PC-3 (cell line): ENCODE data around the gene C17orf58. TPM values are rescaled to one million over a fixed set of nuclear protein-coding genes. Genes with fewer than 3 reads are reported as not detected.
"Not testable (repeated sequence)": the region's sequence is repeated elsewhere in the genome, so short reads cannot be mapped to it uniquely, and the experiment has no call there.

Source experiments
- ATAC-seq: fragments of 200-7000 bp; cut with Tn5 transposase; 2 replicates; pipeline ENCODE4 v1.9.1; 2020; ENCODE audit warnings: mild to moderate bottlenecking, moderate library complexity
- BruUV-seq: library from RNA; stranded (reverse); fragments of 400-500 nt; replicated peaks from 2 replicates; lab custom pipeline; 2021; lab: Mats Ljungman, UMichigan
- CTCF ChIA-PET: fragments of 300-600 bp; sonication (Branson Sonifier 250); formaldehyde crosslinking; loops from one replicate; lab custom pipeline; 2022; ENCODE audit warnings: antibody characterized with exemption; lab: Charles Lee
- POLR2A ChIA-PET: fragments of 300-600 bp; sonication (Branson Sonifier 250); formaldehyde crosslinking; loops from one replicate; lab custom pipeline; 2022; ENCODE audit warnings: antibody characterized with exemption; ENCODE audit not compliant: unreplicated experiment; lab: Charles Lee
- DNase-seq: peaks from one replicate; pipeline ENCODE4 v3.0.0-alpha.2; 2015
- H2AFZ ChIP-seq: fragments of 300-600 bp; sonication (generic); 2 replicates; pipeline ENCODE4 v1.6.0; 2016; ENCODE audit warnings: antibody characterized with exemption, low read length
- H3F3A ChIP-seq: fragments of 300-600 bp; sonication (generic); one replicate; pipeline ENCODE4 v1.6.0; 2017; ENCODE audit warnings: antibody characterized with exemption, low read length, control low read depth, mild to moderate bottlenecking; ENCODE audit not compliant: unreplicated experiment
- H3K27ac ChIP-seq: fragments of 300-600 bp; sonication (generic); 2 replicates; pipeline ENCODE4 v1.5.1; 2016; ENCODE audit warnings: mild to moderate bottlenecking, low read length
- H3K27me3 ChIP-seq: fragments of 300-600 bp; sonication (generic); 2 replicates; pipeline ENCODE4 v1.6.1; 2016; ENCODE audit warnings: low read length, mixed read lengths
- H3K36me3 ChIP-seq: fragments of 300-600 bp; sonication (generic); 2 replicates; pipeline ENCODE4 v1.6.1; 2016; ENCODE audit warnings: low read depth, mixed run types, low read length, mixed read lengths
- H3K4me1 ChIP-seq: fragments of 300-600 bp; sonication (generic); 2 replicates; pipeline ENCODE4 v1.5.1; 2016; ENCODE audit warnings: low read length; ENCODE audit not compliant: insufficient read depth
- H3K4me2 ChIP-seq: fragments of 300-600 bp; sonication (generic); 2 replicates; pipeline ENCODE4 v1.6.0; 2016; ENCODE audit warnings: low read length
- H3K4me3 ChIP-seq: fragments of 300-600 bp; sonication (generic); 2 replicates; pipeline ENCODE4 v1.5.1; 2016; ENCODE audit warnings: mild to moderate bottlenecking, low read length, mixed read lengths
- H3K79me2 ChIP-seq: fragments of 300-600 bp; sonication (generic); 2 replicates; pipeline ENCODE4 v1.6.1; 2017; ENCODE audit warnings: low read length, mixed read lengths
- H3K9ac ChIP-seq: fragments of 300-600 bp; sonication (generic); 2 replicates; pipeline ENCODE4 v1.6.0; 2016; ENCODE audit warnings: mild to moderate bottlenecking, low read length
- H3K9me2 ChIP-seq: fragments of 300-600 bp; sonication (generic); replicated peaks from 2 replicates; pipeline ENCODE4 v1.6.1; 2016; ENCODE audit warnings: mixed run types, low read length, mixed read lengths
- H3K9me3 ChIP-seq: fragments of 300-600 bp; sonication (generic); 2 replicates; pipeline ENCODE4 v1.6.1; 2016; ENCODE audit warnings: low read length, mixed read lengths
- H4K20me1 ChIP-seq: fragments of 300-600 bp; sonication (generic); 2 replicates; pipeline ENCODE4 v1.6.1; 2016; ENCODE audit warnings: low read length, mixed read lengths
- EZH2 ChIP-seq: fragments of 300-600 bp; sonication (generic); IDR thresholded peaks from one replicate; pipeline ENCODE4 v1.6.1; 2017; ENCODE audit warnings: antibody characterized with exemption, mild to moderate bottlenecking, low read length; ENCODE audit not compliant: unreplicated experiment
- EZH2phosphoT487 ChIP-seq: fragments of 300-600 bp; sonication (generic); IDR thresholded peaks from 2 replicates; pipeline ENCODE4 v1.6.1; 2018; ENCODE audit warnings: mild to moderate bottlenecking, antibody characterized with exemption, low read length, borderline replicate concordance
- intact Hi-C: fragments of 100-400 bp; cut with micrococcal nuclease; formaldehyde crosslinking; loops from 2 replicates; pipeline ENCODE4 v1.9.0; 2023
- total RNA-seq: library from RNA; depleted of rRNA; stranded (reverse); fragments of >200 nt; gene quantifications from 2 replicates; pipeline ENCODE4 v1.2.3, GENCODE V29; 2014
- TF ChIP-seq, protein P1 (sequence below): fragments of 300-600 bp; sonication (generic); conservative IDR thresholded peaks from 2 replicates; pipeline ENCODE4 v1.5.1; 2017; ENCODE audit warnings: antibody characterized with exemption, low read depth, mild to moderate bottlenecking, low read length

Gene C17orf58
- total RNA-seq, 1 experiment from 2014 or later: 25.3 TPM

GRCh38 chr17:68020409-68020756 lies 24.1 kb upstream of the C17orf58 start:
- ChIA-PET CTCF (interaction anchor here (0.6 to 1.0 kb wide), 2 partner anchors 9 to 1447 kb away, joined by 3 to 5 read pairs; no protein-coding TSS in a partner anchor), POLR2A (interaction anchor here (0.6 to 1.2 kb wide), 2 partner anchors 15 to 25 kb away, joined by 4 to 6 read pairs; partner anchors contain the start of gene KPNA2)
- Histone ChIP-seq H2AFZ (peak overlapping the region; percentile 94), H3K27me3 (no peaks in the 10 kb centered on the region), H3K4me1 (peaks cover 5% of the 10 kb centered on the region), H3K36me3 (no peaks in the 10 kb centered on the region), H3K9me2 (no peaks in the 10 kb centered on the region), H3K79me2 (no peaks in the 10 kb centered on the region), H3F3A (no peaks in the 10 kb centered on the region), H4K20me1 (no peaks in the 10 kb centered on the region), H3K4me2 (peak overlapping the region; percentile 89), H3K9me3 (no peaks in the 10 kb centered on the region), H3K27ac (peak overlapping the region; percentile 44), H3K9ac (peak overlapping the region; percentile 81), H3K4me3 (peak overlapping the region; percentile 68)
- TF ChIP-seq EZH2: no peak
- no peak for TF ChIP-seq EZH2phosphoT487
- TF ChIP-seq, protein P1, sequence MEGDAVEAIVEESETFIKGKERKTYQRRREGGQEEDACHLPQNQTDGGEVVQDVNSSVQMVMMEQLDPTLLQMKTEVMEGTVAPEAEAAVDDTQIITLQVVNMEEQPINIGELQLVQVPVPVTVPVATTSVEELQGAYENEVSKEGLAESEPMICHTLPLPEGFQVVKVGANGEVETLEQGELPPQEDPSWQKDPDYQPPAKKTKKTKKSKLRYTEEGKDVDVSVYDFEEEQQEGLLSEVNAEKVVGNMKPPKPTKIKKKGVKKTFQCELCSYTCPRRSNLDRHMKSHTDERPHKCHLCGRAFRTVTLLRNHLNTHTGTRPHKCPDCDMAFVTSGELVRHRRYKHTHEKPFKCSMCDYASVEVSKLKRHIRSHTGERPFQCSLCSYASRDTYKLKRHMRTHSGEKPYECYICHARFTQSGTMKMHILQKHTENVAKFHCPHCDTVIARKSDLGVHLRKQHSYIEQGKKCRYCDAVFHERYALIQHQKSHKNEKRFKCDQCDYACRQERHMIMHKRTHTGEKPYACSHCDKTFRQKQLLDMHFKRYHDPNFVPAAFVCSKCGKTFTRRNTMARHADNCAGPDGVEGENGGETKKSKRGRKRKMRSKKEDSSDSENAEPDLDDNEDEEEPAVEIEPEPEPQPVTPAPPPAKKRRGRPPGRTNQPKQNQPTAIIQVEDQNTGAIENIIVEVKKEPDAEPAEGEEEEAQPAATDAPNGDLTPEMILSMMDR: no peak
- BruUV-seq: TSS peak; percentile 89
- intact Hi-C loops: loop anchor here (1.0 kb wide), 1 partner anchor 15 kb away; the partner anchor contains the start of gene KPNA2
- DNase-seq (no peak), ATAC-seq (no peak; the same call in 1 of the 2 replicates)

DNA sequence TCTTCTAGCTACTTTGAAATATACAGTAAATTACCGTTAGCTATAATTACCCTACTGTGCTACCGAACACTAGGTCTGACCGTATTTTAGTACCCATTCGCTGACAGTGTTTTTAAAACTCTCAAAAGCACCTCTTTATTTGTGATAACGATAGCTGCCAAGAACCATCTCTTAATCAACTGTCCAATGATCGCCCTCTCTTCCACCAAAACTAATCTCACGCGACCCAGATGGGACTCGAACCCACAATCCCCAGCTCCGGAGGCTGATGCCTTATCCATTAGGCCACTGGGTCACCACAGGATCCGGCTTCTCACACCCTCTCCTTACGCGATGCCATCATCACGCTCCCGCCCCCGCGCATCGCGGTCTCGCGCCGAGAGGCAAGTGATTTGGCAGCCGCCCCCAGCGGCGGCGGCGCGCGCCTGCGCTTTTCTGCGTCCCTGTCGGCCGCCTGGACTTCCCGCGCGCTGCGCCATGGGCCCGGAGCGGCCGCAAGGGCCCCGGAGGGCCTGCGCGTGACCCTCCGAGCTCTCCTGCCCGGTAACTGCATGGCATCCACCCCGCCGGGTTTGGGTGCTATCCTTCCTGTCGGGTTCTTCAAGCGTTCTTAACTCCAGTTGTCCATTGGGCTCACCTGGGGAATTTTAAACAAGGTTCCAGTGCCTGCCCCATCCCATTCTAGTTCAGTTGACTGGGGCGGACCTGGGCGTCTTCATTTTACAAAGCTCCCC lies 23.6 kb upstream of the C17orf58 start:
- Histone ChIP-seq H3K79me2 (no peaks in the 10 kb centered on the region), H2AFZ (peak overlapping the region; percentile 94), H3F3A (no peaks in the 10 kb centered on the region), H3K9ac (peak overlapping the region; percentile 81), H3K4me3 (peak overlapping the region; percentile 68), H3K4me1 (peaks cover 5% of the 10 kb centered on the region), H4K20me1 (no peaks in the 10 kb centered on the region), H3K27ac (peak overlapping the region; percentile 44), H3K27me3 (no peaks in the 10 kb centered on the region), H3K9me2 (no peaks in the 10 kb centered on the region), H3K9me3 (no peaks in the 10 kb centered on the region), H3K4me2 (peak overlapping the region; percentile 89), H3K36me3 (no peaks in the 10 kb centered on the region)
- ChIA-PET CTCF (interaction anchor here (0.6 to 1.0 kb wide), 3 partner anchors 9 to 1448 kb away, joined by 3 to 5 read pairs (median 5); no protein-coding TSS in a partner anchor), POLR2A (interaction anchor here (0.6 to 1.2 kb wide), 3 partner anchors 13 to 25 kb away, joined by 3 to 6 read pairs (median 4); partner anchors contain the start of gene KPNA2)
- TSS peak; percentile 100 for BruUV-seq
- DNase-seq: peak; percentile 99
- TF ChIP-seq, protein P1: no peak; the same call in 1 of the 2 replicates
- TF ChIP-seq EZH2phosphoT487: no peak
- TF ChIP-seq EZH2: no peak
- peak; percentile 91 for ATAC-seq
- intact Hi-C loops: loop anchor here (1.0 kb wide), 2 partner anchors 15 to 25 kb away; partner anchors contain the start of gene KPNA2

DNA sequence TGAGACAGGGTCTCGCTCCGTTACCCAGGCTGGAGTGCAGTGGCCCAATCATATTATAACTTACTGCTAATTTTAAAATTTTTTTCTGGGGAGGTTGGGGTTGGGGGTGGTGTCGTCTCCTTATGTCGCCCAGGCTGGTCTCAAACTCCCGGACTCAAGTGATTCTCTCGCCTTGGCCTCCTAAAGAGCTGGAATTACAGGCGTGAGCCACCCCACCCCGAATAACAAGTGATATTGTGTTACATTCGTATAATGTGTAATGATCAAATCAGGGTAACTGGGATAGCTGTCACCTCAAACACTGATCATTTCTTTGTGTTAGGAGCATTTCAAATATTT lies 23.0 kb upstream of the C17orf58 start:
- Histone ChIP-seq H3K79me2 (no peaks in the 10 kb centered on the region), H3K27me3 (no peaks in the 10 kb centered on the region), H3K9me2 (no peaks in the 10 kb centered on the region), H3K4me2 (peak overlapping the region; percentile 68), H3K9ac (no peak overlapping the region), H3K27ac (no peak overlapping the region), H3F3A (no peaks in the 10 kb centered on the region), H2AFZ (no peak overlapping the region), H3K9me3 (no peaks in the 10 kb centered on the region), H4K20me1 (no peaks in the 10 kb centered on the region), H3K4me1 (peaks cover 5% of the 10 kb centered on the region), H3K36me3 (no peaks in the 10 kb centered on the region), H3K4me3 (peak overlapping the region; percentile 16; the same call in 1 of the 2 replicates)
- BruUV-seq: no TSS peak
- POLR2A ChIA-PET: interaction anchor here (0.6 kb wide), 1 partner anchor 13 kb away, joined by 3 read pairs; no protein-coding TSS in a partner anchor
- CTCF ChIA-PET: interaction anchor here (1.0 kb wide), 1 partner anchor 8 kb away, joined by 5 read pairs; no protein-coding TSS in a partner anchor
- no peak for DNase-seq
- intact Hi-C loops: loop anchor here (1.0 kb wide), 1 partner anchor 24 kb away; no protein-coding TSS in a partner anchor
- no peak for ATAC-seq
- TF ChIP-seq EZH2phosphoT487 (no peak), EZH2 (no peak)
- TF ChIP-seq, protein P1: no peak

GRCh38 chr17:68018493-68018892 lies 22.2 kb upstream of the C17orf58 start:
- ATAC-seq, DNase-seq, intact Hi-C loops, H4K20me1 ChIP-seq, H3K27ac ChIP-seq, H3K4me3 ChIP-seq, CTCF ChIA-PET, H3K4me2 ChIP-seq, BruUV-seq, H3K4me1 ChIP-seq, H3K27me3 ChIP-seq, H3K9me2 ChIP-seq, H2AFZ ChIP-seq, H3K79me2 ChIP-seq, H3K9me3 ChIP-seq, H3K36me3 ChIP-seq, H3K9ac ChIP-seq, POLR2A ChIA-PET, H3F3A ChIP-seq: not testable (repeated sequence)
